K562 (cell line): ENCODE measurements around the gene TNFAIP1. TPM values are rescaled to one million over a fixed set of nuclear protein-coding genes. Genes with fewer than 3 reads are reported as not detected.
A peak's percentile ranks its signal among the peaks of the same experiment; 100 is the strongest.

Source experiments
- JUND ChIP-seq, 2 experiments: IDR thresholded peaks; 2 replicates in 1 of 2; 3 replicates in 1 of 2; pipeline ENCODE4 v1.6.1; 2011; ENCODE audit warnings: borderline replicate concordance in 2 of 2, low read depth in 2 of 2, low read length in 2 of 2, improper control_type of control experiment in 1 of 2, missing biosample characterization in 1 of 2, missing genetic modification characterization in 1 of 2, missing genetic modification reagents in 1 of 2
- polyA plus RNA-seq, 8 experiments: library from polyadenylated mRNA; depleted of rRNA in 4 of 8; stranded (reverse) in 5 of 8; unstranded in 3 of 8; fragments of >200 nt; fragmentation: Nextera tagmentation in 2 of 8; fragmentation: Illumina TruSeq in 1 of 8; extraction: Ambion mirVana in 2 of 8; extraction: Trizol in 1 of 8; gene quantifications; 2 replicates each; pipeline versions ENCODE4 v1.2.1 to v1.2.3, GENCODE V29; 2011 to 2014; ENCODE audit warnings: inconsistent platforms in 1 of 8, missing spikeins in 1 of 8
- total RNA-seq, 7 experiments: library from RNA; depleted of rRNA in 6 of 7; stranded (reverse); fragments of >200 nt in 6 of 7; fragmentation: Illumina TruSeq in 2 of 7; extraction: Trizol in 2 of 7; gene quantifications; 2 replicates each; pipeline versions ENCODE4 v1.2.1 to v1.2.3, GENCODE V29; 2011 to 2021; ENCODE audit warnings: low replicate concordance in 1 of 7
- TF ChIP-seq, protein P1 (sequence below): fragments of 450-650 bp; IDR thresholded peaks from 2 replicates; pipeline ENCODE4 v1.6.1; 2016; ENCODE audit warnings: low read depth, mild to moderate bottlenecking, moderate library complexity
- TF ChIP-seq, protein P2 (sequence below): IDR thresholded peaks from 2 replicates; pipeline ENCODE4 v1.6.1; 2016; ENCODE audit warnings: missing genetic modification characterization, missing compliant biosample characterization

TNFAIP1 gene
- total and polyA plus RNA-seq, 9 of the 15 experiments (the other 6 are each of a cell fraction or from before 2014, with no cell fraction given) = 2.1 to 20.1 (median 8.2) TPM

DNA sequence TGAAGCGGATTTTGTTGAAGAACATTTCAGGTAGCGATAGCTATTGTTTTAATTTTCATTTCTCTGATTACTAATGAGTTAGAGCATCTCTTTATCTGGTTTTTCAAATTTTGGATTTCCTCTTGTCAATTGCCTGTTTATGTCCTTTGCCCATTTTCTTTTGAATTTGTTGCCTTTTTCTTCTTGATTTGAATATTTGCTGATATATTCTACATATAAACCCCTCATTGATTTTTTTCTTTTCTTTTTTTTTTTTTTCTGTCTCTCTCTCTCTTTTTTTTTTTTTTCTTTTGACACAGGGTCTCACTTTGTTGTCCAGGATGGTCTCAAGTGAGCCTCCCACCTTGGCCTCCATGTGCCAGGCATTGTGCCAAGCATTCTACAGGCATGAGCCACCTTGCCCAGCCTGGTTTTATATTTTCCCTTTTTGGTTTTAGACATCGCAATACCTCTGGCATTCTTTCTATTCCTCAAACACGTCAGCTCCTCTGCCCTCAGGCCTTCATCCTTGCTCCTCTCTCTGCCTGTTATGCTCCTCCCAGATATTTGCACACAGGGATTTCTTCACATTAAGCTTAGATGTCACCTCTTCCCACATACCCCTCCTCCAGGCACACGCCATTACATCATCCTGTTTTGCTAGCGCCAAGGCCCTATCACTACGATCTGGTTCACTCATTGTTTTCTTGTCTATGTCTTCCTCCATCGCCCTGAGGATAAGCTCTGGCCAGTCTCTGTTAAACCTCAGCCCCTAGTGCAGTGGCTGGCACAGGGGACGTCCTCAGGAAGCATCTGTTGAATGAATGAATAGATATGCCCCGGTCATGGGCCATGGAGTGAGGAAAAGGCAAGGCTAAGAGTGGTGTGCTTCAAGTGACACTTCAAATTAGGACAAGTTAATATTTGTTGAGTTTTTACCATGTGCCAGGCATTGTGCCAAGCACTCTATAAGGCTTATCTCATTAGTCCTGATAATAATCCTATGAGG is 44.5 kb downstream of the TNFAIP1 start (continued):
- TF ChIP-seq, protein P1, sequence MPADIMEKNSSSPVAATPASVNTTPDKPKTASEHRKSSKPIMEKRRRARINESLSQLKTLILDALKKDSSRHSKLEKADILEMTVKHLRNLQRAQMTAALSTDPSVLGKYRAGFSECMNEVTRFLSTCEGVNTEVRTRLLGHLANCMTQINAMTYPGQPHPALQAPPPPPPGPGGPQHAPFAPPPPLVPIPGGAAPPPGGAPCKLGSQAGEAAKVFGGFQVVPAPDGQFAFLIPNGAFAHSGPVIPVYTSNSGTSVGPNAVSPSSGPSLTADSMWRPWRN = peak; percentile 52
- TF ChIP-seq, protein P2, sequence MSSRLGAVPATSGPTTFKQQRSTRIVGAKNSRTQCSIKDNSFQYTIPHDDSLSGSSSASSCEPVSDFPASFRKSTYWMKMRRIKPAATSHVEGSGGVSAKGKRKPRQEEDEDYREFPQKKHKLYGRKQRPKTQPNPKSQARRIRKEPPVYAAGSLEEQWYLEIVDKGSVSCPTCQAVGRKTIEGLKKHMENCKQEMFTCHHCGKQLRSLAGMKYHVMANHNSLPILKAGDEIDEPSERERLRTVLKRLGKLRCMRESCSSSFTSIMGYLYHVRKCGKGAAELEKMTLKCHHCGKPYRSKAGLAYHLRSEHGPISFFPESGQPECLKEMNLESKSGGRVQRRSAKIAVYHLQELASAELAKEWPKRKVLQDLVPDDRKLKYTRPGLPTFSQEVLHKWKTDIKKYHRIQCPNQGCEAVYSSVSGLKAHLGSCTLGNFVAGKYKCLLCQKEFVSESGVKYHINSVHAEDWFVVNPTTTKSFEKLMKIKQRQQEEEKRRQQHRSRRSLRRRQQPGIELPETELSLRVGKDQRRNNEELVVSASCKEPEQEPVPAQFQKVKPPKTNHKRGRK (tag) = peak; percentile 93
- TF ChIP-seq JUND (IDR thresholded peaks at IDR 0.05; ENCODE audit: borderline replicate concordance, low read depth, low read length) (peak; percentile 54; the same call in 1 of the 2 replicates), JUND (tag; IDR thresholded peaks at IDR 0.05; ENCODE audit: borderline replicate concordance, low read depth, low read length) (peak; percentile 69; the same call in 1 of the 3 replicates)
